ENCODE results near the gene KL. TPM values are rescaled to one million over a fixed set of nuclear protein-coding genes. Genes with fewer than 3 reads are reported as not detected.

The KL gene
- polyA plus RNA-seq, 1 donor (not counting 4 experiments of a cell fraction or from before 2014, with no cell fraction given), result not detected

DNA sequence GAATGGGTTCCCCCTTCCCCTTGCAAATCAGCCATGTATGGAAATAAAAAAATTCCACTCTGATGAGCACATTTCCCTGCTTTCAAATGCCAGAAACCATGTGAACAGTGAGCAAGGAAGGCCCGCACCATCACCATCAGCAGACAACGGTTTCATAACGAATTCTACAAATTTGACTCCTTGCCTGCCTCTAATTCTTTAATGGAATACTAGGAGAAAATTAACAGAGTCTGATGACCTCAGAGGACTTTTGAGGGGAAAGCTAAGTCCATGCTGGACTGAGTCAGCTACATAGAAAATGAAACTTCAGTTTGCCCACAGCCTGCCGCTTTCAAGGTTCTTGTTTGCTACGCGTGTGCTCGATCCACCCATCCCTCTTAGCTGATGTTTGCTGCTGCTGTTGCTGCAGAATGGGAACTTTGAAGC, 46.7 kb upstream of the KL start:
- TF ChIP-seq EZH2 (IDR thresholded peaks at IDR 0.05; ENCODE audit: low read length), result no peak
- TF ChIP-seq, protein P1, sequence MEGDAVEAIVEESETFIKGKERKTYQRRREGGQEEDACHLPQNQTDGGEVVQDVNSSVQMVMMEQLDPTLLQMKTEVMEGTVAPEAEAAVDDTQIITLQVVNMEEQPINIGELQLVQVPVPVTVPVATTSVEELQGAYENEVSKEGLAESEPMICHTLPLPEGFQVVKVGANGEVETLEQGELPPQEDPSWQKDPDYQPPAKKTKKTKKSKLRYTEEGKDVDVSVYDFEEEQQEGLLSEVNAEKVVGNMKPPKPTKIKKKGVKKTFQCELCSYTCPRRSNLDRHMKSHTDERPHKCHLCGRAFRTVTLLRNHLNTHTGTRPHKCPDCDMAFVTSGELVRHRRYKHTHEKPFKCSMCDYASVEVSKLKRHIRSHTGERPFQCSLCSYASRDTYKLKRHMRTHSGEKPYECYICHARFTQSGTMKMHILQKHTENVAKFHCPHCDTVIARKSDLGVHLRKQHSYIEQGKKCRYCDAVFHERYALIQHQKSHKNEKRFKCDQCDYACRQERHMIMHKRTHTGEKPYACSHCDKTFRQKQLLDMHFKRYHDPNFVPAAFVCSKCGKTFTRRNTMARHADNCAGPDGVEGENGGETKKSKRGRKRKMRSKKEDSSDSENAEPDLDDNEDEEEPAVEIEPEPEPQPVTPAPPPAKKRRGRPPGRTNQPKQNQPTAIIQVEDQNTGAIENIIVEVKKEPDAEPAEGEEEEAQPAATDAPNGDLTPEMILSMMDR (optimal IDR thresholded peaks at IDR 0.05 in 1 of 3, IDR thresholded peaks at IDR 0.05 in 1 of 3, conservative IDR thresholded peaks at IDR 0.05 in 1 of 3; ENCODE audit: extremely low read depth in 1 of 3, insufficient read depth in 2 of 3, low read length in 3 of 3), result no peak
- no peak overlapping the region for H3K27ac ChIP-seq (ENCODE audit: control insufficient read depth, insufficient read depth, low read length)

DNA sequence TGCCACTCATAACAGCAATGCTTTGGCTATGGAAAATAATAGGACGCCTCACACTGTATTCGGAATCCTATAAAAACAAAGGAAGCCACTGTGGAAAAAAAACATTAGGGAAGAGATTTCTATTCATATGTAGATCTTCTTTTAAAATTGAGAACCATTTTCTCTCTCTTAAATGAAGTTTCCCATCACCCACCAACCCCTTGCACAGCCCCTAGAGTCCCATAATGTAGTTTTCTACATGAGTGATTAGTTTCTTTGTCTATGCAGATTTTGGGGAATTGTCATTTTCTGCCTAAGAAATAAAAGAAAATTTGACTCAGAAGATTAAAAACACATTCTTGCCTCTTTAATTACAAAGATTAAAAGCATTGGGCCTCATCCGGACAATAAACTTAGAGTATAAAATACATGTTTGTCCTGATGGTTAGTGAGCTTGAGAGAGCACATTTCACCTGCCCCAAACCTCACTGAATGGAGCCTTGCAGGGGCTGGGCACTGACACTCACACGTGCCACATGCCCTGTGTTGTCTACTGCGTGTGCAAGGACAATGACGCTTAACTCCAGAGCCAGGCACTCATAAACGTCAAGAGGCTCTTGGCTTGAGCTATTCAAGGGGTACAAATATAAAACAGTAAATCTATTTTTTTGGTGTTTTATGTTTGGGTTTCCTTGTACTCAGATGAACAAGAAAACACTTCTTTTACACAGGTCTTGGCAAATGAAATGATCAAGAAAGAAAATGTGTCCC, 40.0 kb upstream of the KL start:
- no peaks in the 10 kb centered on the region for H3K4me1 ChIP-seq (ENCODE audit: control insufficient read depth, extremely low read depth, insufficient read depth, low read length)
- no peak overlapping the region for H3K4me3 ChIP-seq (ENCODE audit: control insufficient read depth in 2 of 3, extremely low read depth in 1 of 3, insufficient read depth in 2 of 3, low read depth in 1 of 3, low read length in 3 of 3)
- DNase-seq (ENCODE audit: low read depth, low spot score) (no peak), FAIRE-seq (no peak)
- H3K9ac ChIP-seq (ENCODE audit: control insufficient read depth, extremely low read depth, insufficient read depth, low read length), result no peak overlapping the region
- H3K9me3 ChIP-seq (ENCODE audit: control insufficient read depth, low read depth, low read length), result no peaks in the 10 kb centered on the region
- no peak overlapping the region for H3K4me2 ChIP-seq (ENCODE audit: control insufficient read depth, extremely low read depth, insufficient read depth, low read depth, low read length)
- no peaks in the 10 kb centered on the region for H3K36me3 ChIP-seq (ENCODE audit: control insufficient read depth in 2 of 2, extremely low read depth in 1 of 2, insufficient read depth in 2 of 2, low read length in 2 of 2)
- no peak overlapping the region for H3K27ac ChIP-seq (ENCODE audit: control insufficient read depth, insufficient read depth, low read length)
- H3K27me3 ChIP-seq (ENCODE audit: control insufficient read depth, extremely low read depth, insufficient read depth, low read length), result no peaks in the 10 kb centered on the region
- H3K79me2 ChIP-seq (ENCODE audit: control insufficient read depth, insufficient read depth, low read length), result no peaks in the 10 kb centered on the region
- H3K9me1 ChIP-seq (ENCODE audit: control insufficient read depth, extremely low read depth, insufficient read depth, low read length), result no peaks in the 10 kb centered on the region
- dilution Hi-C loops (cut with MboI; ENCODE audit: extremely low pct_ligation_motif_present, low sequenced_read_pairs), result no loop called here
- no peak for TF ChIP-seq EZH2 (IDR thresholded peaks at IDR 0.05; ENCODE audit: low read length)
- TF ChIP-seq, protein P1 (optimal IDR thresholded peaks at IDR 0.05 in 1 of 3, IDR thresholded peaks at IDR 0.05 in 1 of 3, conservative IDR thresholded peaks at IDR 0.05 in 1 of 3; ENCODE audit: extremely low read depth in 1 of 3, insufficient read depth in 2 of 3, low read length in 3 of 3), result no peak
- H2AFZ ChIP-seq (ENCODE audit: control insufficient read depth, low read length), result no peak overlapping the region
- H4K20me1 ChIP-seq (ENCODE audit: control insufficient read depth, extremely low read depth, insufficient read depth, low read length), result no peaks in the 10 kb centered on the region

More for the DNA sequence above, 46.7 kb upstream of the KL start:
- Histone ChIP-seq H4K20me1 (ENCODE audit: control insufficient read depth, extremely low read depth, insufficient read depth, low read length) (no peaks in the 10 kb centered on the region), H3K4me3 (ENCODE audit: control insufficient read depth in 2 of 3, extremely low read depth in 1 of 3, insufficient read depth in 2 of 3, low read depth in 1 of 3, low read length in 3 of 3) (no peak overlapping the region), H3K4me2 (ENCODE audit: control insufficient read depth, extremely low read depth, insufficient read depth, low read depth, low read length) (no peak overlapping the region), H3K79me2 (ENCODE audit: control insufficient read depth, insufficient read depth, low read length) (no peaks in the 10 kb centered on the region), H3K9me3 (ENCODE audit: control insufficient read depth, low read depth, low read length) (no peaks in the 10 kb centered on the region), H3K27me3 (ENCODE audit: control insufficient read depth, extremely low read depth, insufficient read depth, low read length) (no peaks in the 10 kb centered on the region), H2AFZ (ENCODE audit: control insufficient read depth, low read length) (no peak overlapping the region), H3K9ac (ENCODE audit: control insufficient read depth, extremely low read depth, insufficient read depth, low read length) (no peak overlapping the region), H3K36me3 (ENCODE audit: control insufficient read depth in 2 of 2, extremely low read depth in 1 of 2, insufficient read depth in 2 of 2, low read length in 2 of 2) (no peaks in the 10 kb centered on the region), H3K9me1 (ENCODE audit: control insufficient read depth, extremely low read depth, insufficient read depth, low read length) (no peaks in the 10 kb centered on the region), H3K4me1 (ENCODE audit: control insufficient read depth, extremely low read depth, insufficient read depth, low read length) (no peaks in the 10 kb centered on the region)
- FAIRE-seq, result no peak
- dilution Hi-C loops (cut with MboI; ENCODE audit: extremely low pct_ligation_motif_present, low sequenced_read_pairs), result no loop called here
- no peak for DNase-seq (ENCODE audit: low read depth, low spot score)
